GM18505 (cell line): ENCODE results near the gene KCNH5.

Experiments
- ATAC-seq: cut with Tn5 transposase; IDR thresholded peaks from one replicate; pipeline ENCODE4 v1.9.1; 2021; ENCODE audit not compliant: unreplicated experiment
- POLR2A ChIP-seq: IDR thresholded peaks from 4 replicates; pipeline ENCODE4 v1.6.1; 2011; ENCODE audit warnings: borderline replicate concordance; ENCODE audit not compliant: insufficient read depth, insufficient read length; ENCODE audit errors: extremely low read depth

Gene KCNH5, protein sequence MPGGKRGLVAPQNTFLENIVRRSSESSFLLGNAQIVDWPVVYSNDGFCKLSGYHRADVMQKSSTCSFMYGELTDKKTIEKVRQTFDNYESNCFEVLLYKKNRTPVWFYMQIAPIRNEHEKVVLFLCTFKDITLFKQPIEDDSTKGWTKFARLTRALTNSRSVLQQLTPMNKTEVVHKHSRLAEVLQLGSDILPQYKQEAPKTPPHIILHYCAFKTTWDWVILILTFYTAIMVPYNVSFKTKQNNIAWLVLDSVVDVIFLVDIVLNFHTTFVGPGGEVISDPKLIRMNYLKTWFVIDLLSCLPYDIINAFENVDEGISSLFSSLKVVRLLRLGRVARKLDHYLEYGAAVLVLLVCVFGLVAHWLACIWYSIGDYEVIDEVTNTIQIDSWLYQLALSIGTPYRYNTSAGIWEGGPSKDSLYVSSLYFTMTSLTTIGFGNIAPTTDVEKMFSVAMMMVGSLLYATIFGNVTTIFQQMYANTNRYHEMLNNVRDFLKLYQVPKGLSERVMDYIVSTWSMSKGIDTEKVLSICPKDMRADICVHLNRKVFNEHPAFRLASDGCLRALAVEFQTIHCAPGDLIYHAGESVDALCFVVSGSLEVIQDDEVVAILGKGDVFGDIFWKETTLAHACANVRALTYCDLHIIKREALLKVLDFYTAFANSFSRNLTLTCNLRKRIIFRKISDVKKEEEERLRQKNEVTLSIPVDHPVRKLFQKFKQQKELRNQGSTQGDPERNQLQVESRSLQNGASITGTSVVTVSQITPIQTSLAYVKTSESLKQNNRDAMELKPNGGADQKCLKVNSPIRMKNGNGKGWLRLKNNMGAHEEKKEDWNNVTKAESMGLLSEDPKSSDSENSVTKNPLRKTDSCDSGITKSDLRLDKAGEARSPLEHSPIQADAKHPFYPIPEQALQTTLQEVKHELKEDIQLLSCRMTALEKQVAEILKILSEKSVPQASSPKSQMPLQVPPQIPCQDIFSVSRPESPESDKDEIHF

DNA sequence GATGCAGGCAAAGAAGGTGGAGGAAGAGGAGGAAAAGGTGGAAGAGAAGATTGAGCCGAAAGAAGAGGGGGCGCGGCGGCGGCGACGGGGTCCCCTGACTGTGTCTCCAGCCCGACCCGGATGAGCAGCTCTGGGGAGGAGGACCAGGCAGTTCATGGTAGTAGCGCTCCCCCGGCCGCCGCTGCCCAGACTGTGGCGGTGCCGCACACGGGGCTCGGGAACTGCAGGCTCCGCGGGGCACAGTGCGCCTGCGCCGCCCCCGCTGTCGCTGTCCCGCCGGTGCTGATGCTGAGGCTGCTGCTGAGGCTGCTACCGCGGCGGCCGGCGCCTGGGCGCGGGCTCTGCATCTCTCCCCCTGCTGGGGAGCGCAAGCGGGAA lies at the start of gene KCNH5:
KCNH5 (minus strand) TSS at position 225 of the 378 bp plus-strand sequence. CDS start 272 bp downstream, outside the sequence.
- peak; percentile 70 for ATAC-seq
- no peak for TF ChIP-seq POLR2A

DNA sequence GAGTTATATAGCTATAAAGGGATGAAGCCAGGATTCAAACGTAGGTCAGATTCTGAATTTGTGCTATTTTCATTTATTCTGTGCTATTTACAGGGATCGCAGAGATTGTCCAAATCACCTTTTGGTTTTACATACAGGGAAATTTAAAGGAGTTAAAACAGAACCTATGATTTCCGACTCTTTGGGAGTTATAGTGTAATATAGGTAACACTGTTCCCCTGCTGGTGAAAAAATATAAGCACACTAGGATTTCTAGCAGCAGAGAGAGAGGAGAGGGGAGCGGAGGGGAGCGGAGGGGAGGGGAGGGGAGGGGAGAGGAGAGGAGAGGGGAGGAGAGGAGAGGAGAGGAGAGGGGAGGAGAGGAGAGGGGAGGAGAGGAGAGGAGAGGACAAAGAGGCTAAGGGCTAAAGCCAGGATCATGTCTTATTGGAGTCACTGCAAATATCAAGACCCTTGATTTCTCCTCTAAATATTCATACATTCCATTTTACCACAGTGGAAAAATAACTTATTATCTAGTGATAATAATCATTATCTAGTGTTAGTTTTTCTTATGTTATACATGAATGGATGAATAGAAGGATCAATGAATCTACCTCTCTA lies 46.2 kb upstream of the KCNH5 start:
- TF ChIP-seq POLR2A = no peak
- ATAC-seq = no peak

DNA sequence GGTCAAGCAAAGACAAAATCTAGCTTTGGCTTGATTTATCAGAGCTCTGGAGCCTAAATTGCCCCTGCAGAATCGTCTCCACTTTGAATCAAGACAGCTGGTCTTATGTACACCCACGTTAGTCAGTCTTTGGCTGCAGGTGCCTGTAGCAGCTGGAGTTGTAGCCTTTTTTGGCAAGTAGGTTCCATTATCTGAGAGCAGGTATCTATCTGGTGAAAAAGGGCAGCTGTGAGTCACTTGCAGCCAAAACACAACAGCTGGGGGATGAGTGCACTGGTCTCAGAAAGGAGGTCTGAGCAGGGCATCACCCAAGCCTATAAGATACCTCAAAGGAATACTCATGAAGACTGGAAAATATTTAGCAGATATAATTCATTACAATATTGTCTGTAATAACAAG lies 43.6 kb upstream of the KCNH5 start:
- ATAC-seq = no peak
- no peak for TF ChIP-seq POLR2A

DNA sequence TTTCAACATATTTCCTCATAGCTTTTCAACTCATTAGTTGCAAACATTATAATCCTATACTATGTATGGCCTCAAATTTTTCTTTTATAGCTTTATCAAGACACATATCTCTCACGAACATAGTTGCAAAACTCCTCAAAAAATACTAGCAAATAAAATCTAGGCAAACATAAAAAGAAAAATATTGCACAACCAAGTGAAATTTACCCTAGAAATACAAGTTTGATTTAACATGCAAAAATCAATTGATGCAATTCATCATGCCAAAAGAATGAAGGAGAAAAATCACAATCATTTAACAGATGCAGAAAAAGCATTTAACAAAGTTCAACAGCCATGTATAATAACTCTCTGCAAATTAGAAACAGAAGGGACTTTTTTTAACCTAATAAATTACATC lies 33.3 kb upstream of the KCNH5 start:
- no peak for ATAC-seq
- no peak for TF ChIP-seq POLR2A

DNA sequence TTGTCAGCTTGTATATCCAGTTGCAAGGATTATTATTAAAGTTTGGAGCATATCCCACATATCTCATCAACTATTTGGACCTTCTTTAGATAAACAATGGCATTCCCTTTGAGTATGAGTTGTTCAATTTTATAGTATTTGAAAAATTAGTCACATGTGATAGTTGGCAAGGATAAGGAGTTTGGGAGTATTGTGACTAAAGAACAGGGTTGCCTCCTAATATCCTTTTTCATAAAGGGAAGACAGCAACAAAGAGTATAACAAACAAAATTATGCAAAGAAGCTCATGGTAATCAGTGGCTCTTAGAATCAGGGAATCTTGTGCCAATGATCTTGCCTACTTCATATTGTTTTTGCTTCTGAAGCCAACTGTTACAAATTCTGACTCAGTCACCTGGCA lies 31.2 kb upstream of the KCNH5 start:
- ATAC-seq = no peak

DNA sequence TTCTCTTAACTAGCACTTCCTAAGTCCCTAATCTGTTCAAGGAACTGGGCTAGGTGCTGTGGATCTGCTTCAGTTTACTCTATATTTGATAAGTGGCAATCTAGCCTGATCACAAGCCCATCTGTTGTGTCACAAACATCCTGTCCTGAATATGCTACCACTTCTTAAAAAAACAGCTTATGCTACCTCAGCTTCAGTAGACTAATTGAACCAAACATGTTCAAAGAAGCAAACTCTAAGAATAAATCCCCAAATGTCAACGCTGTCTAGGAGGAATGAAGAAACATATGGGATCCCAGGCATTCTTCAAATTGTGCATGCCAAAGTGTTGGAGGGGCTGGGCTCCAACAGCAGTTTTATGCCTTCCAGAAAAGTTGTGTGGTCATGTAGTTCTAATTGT lies 10.4 kb upstream of the KCNH5 start:
- TF ChIP-seq POLR2A = no peak
- no peak for ATAC-seq

More for the DNA sequence above, 31.2 kb upstream of the KCNH5 start:
- no peak for TF ChIP-seq POLR2A

DNA sequence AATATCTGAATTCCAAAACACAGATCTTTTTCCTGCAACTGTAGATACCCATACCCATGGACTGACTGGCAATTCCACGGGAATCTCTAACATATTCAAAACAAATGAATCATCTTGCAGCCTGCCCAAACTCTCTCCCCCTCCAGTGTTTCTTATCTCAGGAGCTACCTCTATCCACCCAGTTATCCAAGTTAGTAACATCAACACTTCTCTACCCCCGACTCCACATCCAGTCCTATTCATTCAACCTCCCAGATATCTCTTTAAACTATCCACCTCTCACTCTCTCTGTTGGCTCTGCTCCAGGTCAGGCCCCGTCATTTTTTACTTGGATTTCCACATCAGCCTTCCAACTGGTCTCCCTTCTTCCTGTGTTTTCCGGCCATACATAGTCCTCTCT lies 6.7 kb upstream of the KCNH5 start:
- no peak for TF ChIP-seq POLR2A
- no peak for ATAC-seq

DNA sequence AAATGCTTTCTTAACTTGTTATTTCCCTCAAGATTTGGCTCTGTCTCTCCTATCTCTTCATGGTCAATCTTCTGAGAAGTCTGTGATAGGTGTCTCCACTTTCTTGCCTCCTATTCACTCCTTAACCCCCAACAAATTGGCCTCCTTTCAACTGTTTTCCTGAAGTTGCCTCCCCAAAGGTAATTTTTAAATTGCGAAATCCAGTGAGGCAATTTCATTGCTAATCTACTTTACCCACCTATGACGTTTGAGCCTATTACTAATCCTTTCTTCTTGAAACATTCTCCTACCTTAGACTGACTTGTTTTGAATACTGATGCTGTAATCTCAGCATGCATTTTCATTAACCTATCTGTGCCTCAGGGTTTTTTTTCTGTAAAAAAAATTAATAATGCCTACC lies 6.0 kb upstream of the KCNH5 start:
- TF ChIP-seq POLR2A = no peak

DNA sequence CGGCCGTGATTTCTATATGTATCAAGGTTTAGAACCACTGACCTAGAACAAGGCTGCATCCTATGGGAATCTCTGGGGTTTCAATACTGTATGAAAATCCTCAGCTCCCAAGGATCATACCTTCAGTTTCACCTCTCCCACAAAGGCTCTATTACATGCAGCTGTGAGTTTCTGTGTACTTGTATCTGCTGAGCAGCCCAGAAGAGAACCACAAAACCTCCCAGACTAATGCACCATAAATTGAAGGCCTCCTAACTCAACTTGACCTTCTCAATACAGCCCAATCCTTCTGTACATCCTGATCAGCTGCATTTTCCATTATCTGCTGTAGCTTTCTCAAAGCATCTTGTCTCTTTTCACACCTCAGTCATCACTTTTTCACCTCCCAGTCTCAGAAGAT lies 5.4 kb upstream of the KCNH5 start:
- TF ChIP-seq POLR2A = no peak
- ATAC-seq = no peak

More for the DNA sequence above, 6.0 kb upstream of the KCNH5 start:
- no peak for ATAC-seq

DNA sequence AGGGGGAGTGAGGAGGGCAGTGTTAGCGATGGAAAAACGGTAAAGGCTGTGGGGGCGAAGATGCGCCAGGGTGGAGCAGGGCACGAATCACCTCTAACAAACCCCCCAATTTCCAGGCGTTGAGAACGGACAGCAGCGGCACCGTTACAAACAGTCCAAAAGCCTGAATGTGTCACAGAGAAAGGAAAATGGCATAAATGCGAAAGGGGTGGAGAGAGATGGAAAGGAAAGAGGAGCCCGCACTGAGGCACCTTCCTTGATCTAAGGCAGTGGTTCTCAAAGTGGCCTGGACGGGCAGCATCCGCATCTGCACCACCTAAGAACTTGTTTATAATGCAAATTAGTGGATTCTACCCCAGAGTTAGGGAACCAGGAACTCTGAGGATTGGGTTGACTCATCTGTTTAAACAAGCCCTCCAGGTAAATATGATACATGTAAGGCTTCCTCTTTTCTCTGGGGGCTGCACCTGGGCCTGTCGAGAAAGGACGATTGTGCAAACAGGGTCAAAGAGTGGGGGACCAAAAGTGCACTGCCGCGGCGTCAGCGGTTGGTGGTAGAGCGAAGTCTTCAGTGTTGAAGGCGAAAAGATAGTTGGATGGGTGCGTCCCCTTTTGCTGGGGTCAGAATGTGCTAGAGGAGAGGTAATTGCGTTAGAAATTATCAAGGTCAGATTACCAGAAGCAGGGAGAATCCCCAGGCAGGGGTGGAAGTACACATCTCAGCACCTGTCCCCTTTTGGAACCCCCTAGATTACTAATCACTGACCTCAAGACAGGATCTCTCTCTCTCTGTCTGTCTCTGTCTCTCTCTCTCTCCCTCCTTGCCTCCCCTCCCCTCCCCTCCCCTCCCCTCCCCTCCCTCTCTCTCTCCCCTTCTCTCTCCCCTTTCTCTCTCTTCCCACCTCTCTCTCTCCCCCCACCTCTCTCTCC lies 1.3 kb upstream of the KCNH5 start:
- no peak for TF ChIP-seq POLR2A

DNA sequence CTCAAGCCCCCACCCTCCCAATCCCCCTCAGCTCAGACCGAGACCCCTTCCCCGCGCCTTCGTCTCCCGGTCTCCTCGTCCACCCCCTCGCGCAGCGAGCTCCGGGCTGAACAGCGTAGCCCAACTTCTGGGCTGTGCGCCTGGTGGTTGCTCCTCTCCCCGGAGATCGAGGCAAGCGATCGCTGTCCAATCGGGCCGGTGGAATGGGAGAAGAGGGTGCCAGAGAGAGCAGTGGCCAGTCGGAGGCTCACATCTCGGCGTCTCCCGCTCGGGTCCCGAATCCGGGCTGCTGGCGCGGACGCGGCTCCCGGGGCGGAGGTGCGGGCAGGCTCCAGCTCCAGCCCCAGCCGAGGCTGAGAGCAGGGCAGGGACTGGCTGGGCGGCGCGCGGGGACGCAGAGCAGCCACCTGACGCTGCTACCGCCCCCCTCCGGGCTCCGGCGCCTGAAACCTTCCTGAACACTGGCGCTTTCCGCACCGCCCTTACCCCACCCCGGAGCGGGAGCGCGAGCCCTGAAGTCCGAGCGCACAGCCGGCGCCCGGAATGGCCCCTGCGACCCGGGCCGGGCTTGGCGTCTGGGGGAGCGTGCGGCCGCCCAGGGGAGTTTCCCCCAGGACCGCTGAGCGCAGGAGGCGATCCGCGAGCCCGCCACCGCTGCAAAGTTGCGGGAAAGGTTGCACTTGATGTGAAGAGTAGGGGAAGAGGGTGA lies 508 bp upstream of the KCNH5 start:
- peak; percentile 28 for ATAC-seq

More for the DNA sequence above, 1.3 kb upstream of the KCNH5 start:
- ATAC-seq = no peak

DNA sequence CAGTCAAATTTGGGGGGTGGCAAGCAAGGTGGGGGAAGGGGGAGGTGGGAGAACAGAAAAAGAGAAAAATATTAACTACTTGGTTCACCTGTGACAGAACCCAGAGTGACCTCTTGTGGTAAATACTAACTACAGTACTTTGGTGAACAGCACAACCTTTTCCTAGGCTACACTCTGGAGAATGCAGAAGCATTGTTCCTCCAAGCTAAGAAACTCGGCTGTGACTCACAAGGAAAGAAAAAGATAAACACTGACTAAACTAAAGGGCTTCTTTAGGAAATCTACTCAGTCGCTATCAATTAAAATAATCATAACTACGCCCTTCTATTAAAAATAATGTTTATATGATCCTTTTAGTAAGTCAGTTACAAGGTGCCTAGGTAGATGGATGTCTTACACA lies 5.4 kb downstream of the KCNH5 start:
- TF ChIP-seq POLR2A = no peak
- ATAC-seq = no peak

More for the DNA sequence above, 508 bp upstream of the KCNH5 start:
- TF ChIP-seq POLR2A = no peak
